DOHH2 (cell line): ENCODE data around the gene ARID5B.
A peak's percentile ranks its signal among the peaks of the same experiment; 100 is the strongest.

ENCODE experiments used
- H3F3A ChIP-seq: fragments of 200-600 bp; sonication (generic), shearing (Covaris generic); 2 replicates; pipeline ENCODE4 v1.6.0; 2016; ENCODE audit warnings: antibody characterized with exemption, mild to moderate bottlenecking; ENCODE audit not compliant: control insufficient read depth, insufficient read depth
- H3K27ac ChIP-seq: fragments of 200-600 bp; sonication (generic); 2 replicates; pipeline ENCODE4 v1.5.1; 2014; ENCODE audit warnings: low read depth, mild to moderate bottlenecking, low read length, moderate library complexity
- H3K27me3 ChIP-seq: fragments of 200-600 bp; sonication (generic); 2 replicates; pipeline ENCODE4 v1.6.1; 2014; ENCODE audit warnings: mild to moderate bottlenecking, low read length, mixed read lengths; ENCODE audit not compliant: control insufficient read depth
- H3K36me3 ChIP-seq: fragments of 200-600 bp; sonication (generic); 2 replicates; pipeline ENCODE4 v1.6.1; 2014; ENCODE audit warnings: mild to moderate bottlenecking, low read length, moderate library complexity, mixed read lengths; ENCODE audit not compliant: control insufficient read depth
- H3K4me1 ChIP-seq: fragments of 200-600 bp; sonication (generic); 2 replicates; pipeline ENCODE4 v1.6.1; 2014; ENCODE audit warnings: mild to moderate bottlenecking, low read length, mixed read lengths; ENCODE audit not compliant: control insufficient read depth
- H3K4me2 ChIP-seq: fragments of 200-600 bp; sonication (generic); 2 replicates; pipeline ENCODE4 v1.6.0; 2014; ENCODE audit warnings: mild to moderate bottlenecking, low read length, moderate library complexity
- H3K4me3 ChIP-seq: fragments of 200-600 bp; sonication (generic); 2 replicates; pipeline ENCODE4 v1.5.1; 2014; ENCODE audit warnings: mild to moderate bottlenecking, low read length, mixed read lengths
- H3K79me2 ChIP-seq: fragments of 200-600 bp; sonication (generic); 2 replicates; pipeline ENCODE4 v1.6.1; 2014; ENCODE audit warnings: mild to moderate bottlenecking, low read length, mixed read lengths; ENCODE audit not compliant: control insufficient read depth
- H3K9me2 ChIP-seq: fragments of 200-600 bp; sonication (generic); replicated peaks from 2 replicates; pipeline ENCODE4 v1.6.1; 2014; ENCODE audit warnings: mild to moderate bottlenecking, low read length, mixed read lengths; ENCODE audit not compliant: control insufficient read depth
- H3K9me3 ChIP-seq: fragments of 200-600 bp; sonication (generic); 2 replicates; pipeline ENCODE4 v1.6.1; 2014; ENCODE audit warnings: antibody characterized with exemption, low read length, mixed read lengths; ENCODE audit not compliant: control insufficient read depth, insufficient read depth
- H4K20me1 ChIP-seq: fragments of 200-600 bp; sonication (generic); 2 replicates; pipeline ENCODE4 v1.6.0; 2014; ENCODE audit warnings: low read depth, mild to moderate bottlenecking, antibody characterized with exemption, low read length, moderate library complexity; ENCODE audit not compliant: control insufficient read depth, insufficient read depth
- CTCF ChIP-seq: fragments of 200-600 bp; sonication (generic); IDR thresholded peaks from one replicate; pipeline ENCODE4 v1.5.1; 2014; ENCODE audit warnings: antibody characterized with exemption, mild to moderate bottlenecking, low read depth, low read length; ENCODE audit not compliant: poor library complexity, severe bottlenecking
- EZH2phosphoT487 ChIP-seq: fragments of 200-600 bp; sonication (generic); IDR thresholded peaks from 2 replicates; pipeline ENCODE4 v1.6.1; 2017; ENCODE audit warnings: borderline replicate concordance, mild to moderate bottlenecking, antibody characterized with exemption, low read length, moderate library complexity, mixed read lengths

The ARID5B gene

DNA sequence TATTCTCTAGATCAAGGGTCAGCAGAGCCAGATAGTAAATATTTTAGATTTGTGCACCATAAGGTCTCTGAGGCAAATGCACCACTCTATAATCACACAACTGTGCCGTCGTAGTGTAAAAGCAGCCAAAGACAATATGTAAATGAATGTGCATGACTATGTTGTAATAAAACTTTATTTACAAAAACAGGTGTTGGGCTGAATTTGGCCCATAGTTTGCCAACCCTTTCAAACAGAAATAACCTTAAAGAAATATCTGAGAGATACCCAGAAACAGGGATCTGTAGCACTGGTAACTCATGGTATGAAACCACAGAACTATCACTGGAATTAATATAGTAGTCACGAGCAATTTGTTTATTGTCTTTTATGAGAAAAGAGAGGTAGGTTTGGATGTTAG lies 86.0 kb downstream of the ARID5B start:
- H3K4me3 ChIP-seq = peak overlapping the region; percentile 62
- H3K9me2 ChIP-seq = no peaks in the 10 kb centered on the region
- peaks cover 77% of the 10 kb centered on the region for H3K79me2 ChIP-seq
- peaks cover 98% of the 10 kb centered on the region for H3K4me1 ChIP-seq
- H3K9me3 ChIP-seq = no peaks in the 10 kb centered on the region
- TF ChIP-seq EZH2phosphoT487 (no peak), CTCF (no peak)
- no peaks in the 10 kb centered on the region for H3K27me3 ChIP-seq
- H3K27ac ChIP-seq = peak overlapping the region; percentile 81
- peaks cover 28% of the 10 kb centered on the region for H3K36me3 ChIP-seq
- H3F3A ChIP-seq = peaks cover 24% of the 10 kb centered on the region
- H4K20me1 ChIP-seq = no peaks in the 10 kb centered on the region
- peak overlapping the region; percentile 80 for H3K4me2 ChIP-seq

GRCh38 chr10:61987951-61988379 lies 86.5 kb downstream of the ARID5B start:
- H3K4me1 ChIP-seq = peaks cover 98% of the 10 kb centered on the region
- H3K36me3 ChIP-seq = peaks cover 28% of the 10 kb centered on the region
- no peaks in the 10 kb centered on the region for H4K20me1 ChIP-seq
- H3K9me2 ChIP-seq = no peaks in the 10 kb centered on the region
- TF ChIP-seq EZH2phosphoT487 = no peak
- TF ChIP-seq CTCF = no peak
- H3K79me2 ChIP-seq = peaks cover 77% of the 10 kb centered on the region
- H3K9me3 ChIP-seq = no peaks in the 10 kb centered on the region
- H3K4me2 ChIP-seq = peak overlapping the region; percentile 80
- H3K27me3 ChIP-seq = no peaks in the 10 kb centered on the region
- peaks cover 20% of the 10 kb centered on the region for H3F3A ChIP-seq
- H3K4me3 ChIP-seq = peak overlapping the region; percentile 62
- peak overlapping the region; percentile 81 for H3K27ac ChIP-seq

- Histone ChIP-seq H3K4me2 (peak overlapping the region; percentile 43), H3K9me2 (no peaks in the 10 kb centered on the region), H3K36me3 (peaks cover 21% of the 10 kb centered on the region), H3K27me3 (no peaks in the 10 kb centered on the region), H3K27ac (peak overlapping the region; percentile 35), H3K4me3 (peak overlapping the region; percentile 9; the same call in 1 of the 2 replicates), H4K20me1 (no peaks in the 10 kb centered on the region), H3K4me1 (peaks cover 100% of the 10 kb centered on the region), H3F3A (peaks cover 25% of the 10 kb centered on the region), H3K9me3 (no peaks in the 10 kb centered on the region), H3K79me2 (peaks cover 83% of the 10 kb centered on the region)
- TF ChIP-seq EZH2phosphoT487 = no peak
- TF ChIP-seq CTCF = no peak
Observed at GRCh38 chr10:61989995-61990760, 88.7 kb downstream of the ARID5B start.
